Stomach (tissue), 9 donors: Measurements from ENCODE around the gene ZMAT5. TPM values are rescaled to one million over a fixed set of nuclear protein-coding genes. Genes with fewer than 3 reads are reported as not detected.

Experiments
- DNase-seq, 2 donors: peaks; one replicate each; pipeline versions ENCODE4 v3.0.0 to v3.0.0-alpha.2; 2013 to 2019
- H3K27ac ChIP-seq, 5 donors: fragments of 200-600 bp in 4 of 5; sonication (generic) in 4 of 5; one replicate each; pipeline ENCODE4 v1.5.1; 2013 to 2019; ENCODE audit warnings: mild to moderate bottlenecking in 1 of 5, moderate library complexity in 1 of 5
- H3K27me3 ChIP-seq, 3 donors: fragments of 200-600 bp; sonication (generic); one replicate each; pipeline ENCODE4 v1.5.1; 2017 to 2019; ENCODE audit warnings: mixed run types in 1 of 3
- H3K36me3 ChIP-seq, 4 donors: fragments of 200-600 bp; sonication (generic); 1 replicate in 3 of 4; 2 replicates in 1 of 4; pipeline ENCODE4 v1.5.1; 2016 to 2019
- H3K4me1 ChIP-seq, 4 donors: fragments of 200-600 bp; sonication (generic); one replicate each; pipeline ENCODE4 v1.5.1; 2016 to 2019
- H3K4me3 ChIP-seq, 4 donors: fragments of 200-600 bp; sonication (generic) in 3 of 4; one replicate each; pipeline ENCODE4 v1.5.1; 2016 to 2019; ENCODE audit warnings: mild to moderate bottlenecking in 1 of 4
- H3K9me3 ChIP-seq, 4 donors: fragments of 200-600 bp; sonication (generic); one replicate each; pipeline ENCODE4 v1.5.1; 2016 to 2019
- CTCF ChIP-seq, 7 experiments: fragments of 450-650 bp in 4 of 7; fragments of 200-600 bp in 3 of 7; sonication (generic) in 3 of 7; IDR thresholded peaks; one replicate each; pipeline ENCODE4 v1.5.1; 2016 to 2019; ENCODE audit warnings: antibody characterized with exemption in 7 of 7, control low read depth in 2 of 7, mild to moderate bottlenecking in 1 of 7
- EP300 ChIP-seq: sonication (generic); formaldehyde crosslinking; IDR thresholded peaks from one replicate; pipeline ENCODE4 v1.6.1; 2017; ENCODE audit warnings: antibody characterized with exemption
- POLR2A ChIP-seq, 4 donors: fragments of 450-650 bp; IDR thresholded peaks; one replicate each; pipeline ENCODE4 v1.6.1; 2016; ENCODE audit warnings: antibody characterized with exemption in 4 of 4, control low read depth in 2 of 4, mild to moderate bottlenecking in 1 of 4, moderate library complexity in 1 of 4
- POLR2AphosphoS5 ChIP-seq, 3 donors: sonication (generic); formaldehyde crosslinking; IDR thresholded peaks; one replicate each; pipeline ENCODE4 v1.6.1; 2016; ENCODE audit warnings: antibody characterized with exemption in 3 of 3
- WGBS, 5 donors: extraction: QIAGEN DNeasy Blood & Tissue Kit in 3 of 5; methylation state at CpG; one replicate each; pipeline versions ENCODE4 v1.1.5 to v1.1.7; 2013 to 2018; 5-methylcytosine and 5-hydroxymethylcytosine counted together
- intact Hi-C: fragments of 100-400 bp; cut with DNase I; formaldehyde crosslinking; loops from one replicate; pipeline ENCODE4 v1.15.1; 2023; ENCODE audit warnings: low total_unique reads
- polyA plus RNA-seq, 3 donors: library from polyadenylated mRNA; stranded (reverse); fragments of 200-250 nt; gene quantifications; one replicate each; pipeline ENCODE4 v1.2.3, GENCODE V29; 2013
- total RNA-seq, 5 donors: library from RNA; depleted of rRNA; stranded (reverse); fragments of >200 nt; gene quantifications; one replicate each; pipeline versions ENCODE4 v1.1.0 to v1.2.3, GENCODE V29; 2014 to 2016
- donor health status: healthy with polysubstance abuse.
- donor health status: Bipolar disorder and iron deficiency.
- donor health status: healthy.

ZMAT5 gene
- total and polyA plus RNA-seq, 8 donors: 0.58 to 37.9 (median 14.8) TPM

- intact Hi-C loops: no loop called here
- H3K27ac ChIP-seq: peak overlapping the region; percentile 85 to 92 (median 91)
- DNase-seq: peak in 1 of 2 donors; percentile 28
- H3K4me3 ChIP-seq: peak overlapping the region; percentile 73 to 93 (median 81)
- WGBS, 5 donors: 53 to 57% (median 54%) methylated on average over 14 to 15 of the region's 15 CpGs
- H3K27me3 ChIP-seq: no peaks in the 10 kb centered on the region
- H3K36me3 ChIP-seq: peaks cover 12 to 25% (median 20%) of the 10 kb centered on the region in 4 donors
- H3K4me1 ChIP-seq: peaks cover 19 to 43% (median 34%) of the 10 kb centered on the region in 4 donors
- H3K9me3 ChIP-seq: no peaks in the 10 kb centered on the region
- TF ChIP-seq EP300 (no peak), POLR2AphosphoS5 (IDR thresholded peaks at IDR 0.05) (no peak), CTCF (IDR thresholded peaks at IDR 0.05) (no peak), POLR2A (IDR thresholded peaks at IDR 0.05) (no peak)
These were observed 739 bp downstream of the ZMAT5 start for GRCh38 chr22:29765905-29766631.

GRCh38 chr22:29762263-29762662, 4.5 kb downstream of the ZMAT5 start:
- Histone ChIP-seq H3K9me3 (no peaks in the 10 kb centered on the region), H3K4me3 (no peak overlapping the region), H3K27ac (no peak overlapping the region), H3K36me3 (no peaks in the 10 kb centered on the region), H3K27me3 (no peaks in the 10 kb centered on the region), H3K4me1 (peaks cover 9 to 22% (median 18%) of the 10 kb centered on the region in 4 donors)
- 65 to 87% (median 83%) methylated on average over 15 of the region's 15 CpGs for WGBS, 5 donors
- TF ChIP-seq CTCF (IDR thresholded peaks at IDR 0.05) (no peak), EP300 (no peak)
- intact Hi-C loops: no loop called here
- no peak for DNase-seq

- Histone ChIP-seq H3K4me1 (peaks cover 0 to 2% (median under 1%) of the 10 kb centered on the region in 4 donors), H3K9me3 (no peaks in the 10 kb centered on the region), H3K27ac (no peak overlapping the region), H3K27me3 (no peaks in the 10 kb centered on the region), H3K4me3 (no peak overlapping the region), H3K36me3 (peaks cover 0 to 5% (median 4%) of the 10 kb centered on the region in 4 donors)
- WGBS, 5 donors: 60 to 84% (median 80%) methylated on average over 5 of the region's 5 CpGs
- TF ChIP-seq POLR2A (IDR thresholded peaks at IDR 0.05): no peak
- TF ChIP-seq CTCF (IDR thresholded peaks at IDR 0.05): no peak
- TF ChIP-seq POLR2AphosphoS5 (IDR thresholded peaks at IDR 0.05): no peak
- no peak for TF ChIP-seq EP300
- intact Hi-C loops: loop anchor here (10.0 kb wide), 1 partner anchor 96 kb away; no protein-coding TSS in a partner anchor
- DNase-seq: no peak
These were observed 7.8 kb downstream of the ZMAT5 start for GRCh38 chr22:29758959-29759358.

GRCh38 chr22:29758068-29758622, 8.7 kb downstream of the ZMAT5 start:
- intact Hi-C loops: loop anchor here (10.0 kb wide), 1 partner anchor 97 kb away; no protein-coding TSS in a partner anchor

More at GRCh38 chr22:29758068-29758622, 8.7 kb downstream of the ZMAT5 start:
- 82 to 89% (median 84%) methylated on average over 7 of the region's 7 CpGs for WGBS, 5 donors
- TF ChIP-seq POLR2A (IDR thresholded peaks at IDR 0.05): no peak
- TF ChIP-seq POLR2AphosphoS5 (IDR thresholded peaks at IDR 0.05): no peak
- peaks cover 6 to 12% (median 12%) of the 10 kb centered on the region in 4 donors for H3K36me3 ChIP-seq
- H3K27me3 ChIP-seq: no peaks in the 10 kb centered on the region
- no peak overlapping the region for H3K27ac ChIP-seq
- no peaks in the 10 kb centered on the region for H3K9me3 ChIP-seq
- no peak overlapping the region for H3K4me3 ChIP-seq
- DNase-seq: no peak
- H3K4me1 ChIP-seq: no peaks in the 10 kb centered on the region
